HepG2 (cell line): ENCODE measurements around the gene FMN2. TPM values are rescaled to one million over a fixed set of nuclear protein-coding genes. Genes with fewer than 3 reads are reported as not detected.

Experiments
- ATAC-seq: fragments of 200-7000 bp; cut with Tn5 transposase; 3 replicates; pipeline ENCODE4 v1.9.1; 2020; ENCODE audit warnings: mild to moderate bottlenecking, moderate library complexity
- BruUV-seq: library from RNA; stranded (reverse); fragments of 400-500 nt; replicated peaks from 2 replicates; lab custom pipeline; 2021; lab: Mats Ljungman, UMichigan
- CTCF ChIA-PET: fragments of 300-600 bp; formaldehyde crosslinking; extraction: SDS; loops from one replicate; lab custom pipeline; 2021; ENCODE audit warnings: low total read pairs, inconsistent platforms, low intra/inter-chr PET ratio; lab: Yijun Ruan, JAX
- POLR2A ChIA-PET: fragments of 350-600 bp; sonication (Branson Sonifier 250); formaldehyde crosslinking; loops from one replicate; lab custom pipeline; 2020; ENCODE audit warnings: antibody characterized with exemption, inconsistent platforms; lab: Yijun Ruan, JAX
- DNase-seq: peaks from one replicate; pipeline ENCODE4 v3.0.0-alpha.2; 2015; ENCODE audit warnings: low spot score
- FAIRE-seq: peaks from 3 replicates; lab custom pipeline; 2011; peaks lifted over from hg19 to GRCh38; lab: Jason Lieb, UNC
- H2AFZ ChIP-seq: one replicate; pipeline ENCODE4 v1.6.1; 2011; ENCODE audit warnings: low read length, inconsistent platforms
- H3K27ac ChIP-seq: fragments of 300-600 bp; 3 replicates; pipeline ENCODE4 v1.8.0; 2011; ENCODE audit warnings: mixed run types, mild to moderate bottlenecking, mixed read lengths, low read length, inconsistent platforms; ENCODE audit not compliant: insufficient read depth; ENCODE audit errors: extremely low read length
- H3K27me3 ChIP-seq, 2 experiments: fragments of 200-600 bp in 1 of 2; 2 replicates in 1 of 2; 3 replicates in 1 of 2; pipeline versions ENCODE4 v1.6.0 to v1.8.0; 2011; ENCODE audit warnings: low read length in 2 of 2, mild to moderate bottlenecking in 2 of 2, moderate library complexity in 2 of 2, inconsistent platforms in 1 of 2; ENCODE audit not compliant: insufficient read depth in 2 of 2, control insufficient read depth in 1 of 2
- H3K36me3 ChIP-seq, 2 experiments: fragments of 200-600 bp in 1 of 2; replicated peaks in 1 of 2; 2 replicates in 1 of 2; 3 replicates in 1 of 2; pipeline versions ENCODE4 v1.5.1 to v1.8.0; 2011; ENCODE audit warnings: low read length in 2 of 2, inconsistent platforms in 1 of 2; ENCODE audit not compliant: insufficient read depth in 2 of 2, control insufficient read depth in 1 of 2
- H3K4me1 ChIP-seq: 2 replicates; pipeline ENCODE4 v1.5.1; 2012; ENCODE audit warnings: low read length, inconsistent platforms; ENCODE audit not compliant: insufficient read depth
- H3K4me2 ChIP-seq: 2 replicates; pipeline ENCODE4 v1.6.0; 2011; ENCODE audit warnings: low read depth, low read length, inconsistent platforms
- H3K4me3 ChIP-seq, 3 experiments: fragments of 200-600 bp in 1 of 3; sonication (generic), shearing (Covaris generic) in 1 of 3; replicated peaks in 1 of 3; 2 replicates each; pipeline ENCODE4 v1.5.1; 2011 to 2016; ENCODE audit warnings: low read length in 3 of 3, inconsistent platforms in 2 of 3, low read depth in 2 of 3, mild to moderate bottlenecking in 2 of 3, control low read depth in 1 of 3, mixed read lengths in 1 of 3; ENCODE audit not compliant: insufficient read depth in 1 of 3
- H3K79me2 ChIP-seq: one replicate; pipeline ENCODE4 v1.6.1; 2011; ENCODE audit warnings: low read length, inconsistent platforms; ENCODE audit not compliant: insufficient read depth
- H3K9ac ChIP-seq: 2 replicates; pipeline ENCODE4 v1.6.0; 2011; ENCODE audit warnings: mild to moderate bottlenecking, low read depth, low read length, inconsistent platforms; ENCODE audit not compliant: insufficient read depth
- H3K9me3 ChIP-seq: 2 replicates; pipeline ENCODE4 v1.5.1; 2012; ENCODE audit warnings: mild to moderate bottlenecking, low read length
- H4K20me1 ChIP-seq: 2 replicates; pipeline ENCODE4 v1.6.0; 2011; ENCODE audit warnings: inconsistent platforms, mild to moderate bottlenecking, low read length, moderate library complexity; ENCODE audit not compliant: insufficient read depth
- CBX5 ChIP-seq: sonication (generic); formaldehyde crosslinking; IDR thresholded peaks from 2 replicates; pipeline ENCODE4 v1.4.0; 2020; ENCODE audit warnings: missing genetic modification reagents, borderline replicate concordance
- EHMT2 ChIP-seq: fragments of 200-600 bp; sonication (generic); IDR thresholded peaks from 2 replicates; pipeline ENCODE4 v1.7.0; 2017; ENCODE audit warnings: antibody characterized with exemption, low read depth, low read length, borderline replicate concordance
- KAT8 ChIP-seq: IDR thresholded peaks from 2 replicates; pipeline ENCODE4 v1.6.1; 2016; ENCODE audit warnings: missing genetic modification reagents, missing compliant biosample characterization
- NONO ChIP-seq, 2 experiments: fragments of 450-650 bp in 1 of 2; sonication (generic) in 1 of 2; formaldehyde crosslinking in 1 of 2; IDR thresholded peaks in 1 of 2; conservative IDR thresholded peaks in 1 of 2; 2 replicates each; pipeline versions ENCODE4 v1.6.1 to v1.8.0; 2017 to 2022; ENCODE audit warnings: mild to moderate bottlenecking in 1 of 2, missing genetic modification reagents in 1 of 2, moderate library complexity in 1 of 2
- SAFB2 ChIP-seq: sonication (generic); formaldehyde crosslinking; IDR thresholded peaks from 2 replicates; pipeline ENCODE4 v1.5.1; 2020; ENCODE audit warnings: missing genetic modification reagents, low read depth, mild to moderate bottlenecking, borderline replicate concordance
- SAP130 ChIP-seq: IDR thresholded peaks from 2 replicates; pipeline ENCODE4 v1.6.1; 2016; ENCODE audit warnings: low read depth
- ZNF207 ChIP-seq: fragments of 450-650 bp; IDR thresholded peaks from 2 replicates; pipeline ENCODE4 v1.6.1; 2016; ENCODE audit warnings: antibody characterized with exemption, borderline replicate concordance
- ZNF44 ChIP-seq: sonication (generic); formaldehyde crosslinking; IDR thresholded peaks from 2 replicates; pipeline ENCODE4 v1.5.1; 2020; ENCODE audit warnings: mild to moderate bottlenecking, missing genetic modification reagents
- ZNF441 ChIP-seq: sonication (generic); formaldehyde crosslinking; IDR thresholded peaks from 2 replicates; pipeline ENCODE4 v1.7.0; 2021; ENCODE audit warnings: missing genetic modification reagents, borderline replicate concordance
- ZNF484 ChIP-seq: sonication (generic); formaldehyde crosslinking; IDR thresholded peaks from 2 replicates; pipeline ENCODE4 v1.5.1; 2020; ENCODE audit warnings: mild to moderate bottlenecking, low read depth, missing genetic modification reagents, borderline replicate concordance
- WGBS: methylation state at CpG from one replicate; pipeline ENCODE4 v1.1.6; 2017; ENCODE audit warnings: low lambda C conversion rate; 5-methylcytosine and 5-hydroxymethylcytosine counted together
- in situ Hi-C: cut with HindIII; loops from 2 replicates; pipeline ENCODE4 v1.10.0; 2017; ENCODE audit warnings: low pct_unique_long_range_greater_than_20kb; ENCODE audit not compliant: extremely low pct_ligation_motif_present
- intact Hi-C: fragments of 100-400 bp; cut with micrococcal nuclease; formaldehyde crosslinking; loops from one replicate; pipeline ENCODE4 v1.10.0; 2022; ENCODE audit not compliant: unreplicated experiment
- polyA plus RNA-seq, 8 experiments: library from polyadenylated mRNA; depleted of rRNA in 3 of 8; stranded (reverse) in 7 of 8; unstranded in 1 of 8; fragments of >200 nt; fragmentation: Illumina TruSeq in 4 of 8; extraction: Trizol in 4 of 8; gene quantifications; 2 replicates each; pipeline versions ENCODE4 v1.2.1 to v1.2.3, GENCODE V29; 2011 to 2016; ENCODE audit warnings: low read depth in 4 of 8, missing spikeins in 1 of 8, mixed read lengths in 1 of 8; ENCODE audit not compliant: insufficient read depth in 1 of 8
- total RNA-seq, 5 experiments: library from RNA; depleted of rRNA; stranded (reverse); fragments of >200 nt; fragmentation: Illumina TruSeq; extraction: Trizol; gene quantifications; 2 replicates each; pipeline ENCODE4 v1.2.3, GENCODE V29; 2016; ENCODE audit warnings: low read depth in 1 of 5
- TF ChIP-seq, protein P1 (sequence below): sonication (generic); formaldehyde crosslinking; conservative IDR thresholded peaks from 2 replicates; pipeline ENCODE4 v1.4.0; 2020; ENCODE audit warnings: mild to moderate bottlenecking, missing genetic modification reagents, moderate library complexity
- TF ChIP-seq, protein P2 (sequence below): sonication (generic); formaldehyde crosslinking; IDR thresholded peaks from 2 replicates; pipeline ENCODE4 v1.4.0; 2020; ENCODE audit warnings: missing genetic modification reagents, borderline replicate concordance

FMN2 gene
- total and polyA plus RNA-seq, 2 of the 13 experiments (the other 11 are each of a cell fraction or from before 2014, with no cell fraction given) = not detected

DNA sequence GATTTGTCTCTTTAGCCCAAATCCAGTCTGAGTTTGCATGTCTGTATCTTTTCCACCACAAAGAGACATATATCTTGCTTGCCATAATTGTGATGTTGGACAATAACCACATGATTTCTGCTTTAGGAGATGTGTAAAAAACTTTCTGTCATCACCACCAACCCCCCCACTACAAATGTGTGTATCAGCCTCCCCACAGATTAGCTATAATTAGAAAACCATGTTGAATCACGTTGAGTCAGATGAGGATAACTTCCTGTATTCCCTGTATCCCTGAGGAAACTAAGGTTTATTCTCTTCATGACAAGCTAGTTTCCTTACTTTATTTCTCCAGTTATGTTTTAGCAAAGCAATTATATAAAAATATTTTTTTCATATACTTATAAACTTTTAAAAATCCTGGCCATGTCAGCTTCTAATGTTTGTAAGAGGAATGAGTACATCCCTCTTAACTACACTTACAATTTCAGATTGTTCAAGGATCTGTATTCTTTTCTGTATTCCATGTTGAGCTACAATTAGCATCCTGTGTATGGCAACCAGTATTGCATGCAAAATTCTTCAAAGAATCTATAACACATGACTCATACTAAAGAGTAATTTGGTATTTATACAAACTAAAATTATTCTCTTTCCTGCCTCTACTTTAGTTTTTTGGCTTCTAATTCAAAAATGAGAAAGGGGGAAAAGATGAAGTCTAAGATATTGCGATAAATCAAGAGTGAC lies 143.0 kb downstream of the FMN2 start:
- in situ Hi-C loops = no loop called here

More for the DNA sequence above, 143.0 kb downstream of the FMN2 start:
- 1% methylated on average over 2 of the region's 2 CpGs for WGBS
- Histone ChIP-seq H3K4me3 (no peak overlapping the region), H2AFZ (no peak overlapping the region), H3K27ac (no peak overlapping the region), H3K79me2 (no peaks in the 10 kb centered on the region), H3K4me1 (no peaks in the 10 kb centered on the region), H3K36me3 (no peaks in the 10 kb centered on the region), H4K20me1 (no peaks in the 10 kb centered on the region), H3K4me2 (no peak overlapping the region), H3K9me3 (no peaks in the 10 kb centered on the region), H3K27me3 (no peaks in the 10 kb centered on the region; a peak in 1 of 5 replicates), H3K9ac (no peak overlapping the region)
- POLR2A ChIA-PET = no interaction called here
- TF ChIP-seq CBX5 (CRISPR knock-in tag) (no peak), ZNF44 (no peak), ZNF441 (CRISPR knock-in tag) (no peak), ZNF207 (no peak), KAT8 (CRISPR knock-in tag) (no peak), NONO (IDR thresholded peaks at IDR 0.05) (no peak), NONO (CRISPR knock-in tag; conservative IDR thresholded peaks at IDR 0.05) (no peak), SAP130 (CRISPR knock-in tag) (no peak), ZNF484 (CRISPR knock-in tag) (no peak), SAFB2 (CRISPR knock-in tag) (no peak), EHMT2 (no peak)
- TF ChIP-seq, protein P1, sequence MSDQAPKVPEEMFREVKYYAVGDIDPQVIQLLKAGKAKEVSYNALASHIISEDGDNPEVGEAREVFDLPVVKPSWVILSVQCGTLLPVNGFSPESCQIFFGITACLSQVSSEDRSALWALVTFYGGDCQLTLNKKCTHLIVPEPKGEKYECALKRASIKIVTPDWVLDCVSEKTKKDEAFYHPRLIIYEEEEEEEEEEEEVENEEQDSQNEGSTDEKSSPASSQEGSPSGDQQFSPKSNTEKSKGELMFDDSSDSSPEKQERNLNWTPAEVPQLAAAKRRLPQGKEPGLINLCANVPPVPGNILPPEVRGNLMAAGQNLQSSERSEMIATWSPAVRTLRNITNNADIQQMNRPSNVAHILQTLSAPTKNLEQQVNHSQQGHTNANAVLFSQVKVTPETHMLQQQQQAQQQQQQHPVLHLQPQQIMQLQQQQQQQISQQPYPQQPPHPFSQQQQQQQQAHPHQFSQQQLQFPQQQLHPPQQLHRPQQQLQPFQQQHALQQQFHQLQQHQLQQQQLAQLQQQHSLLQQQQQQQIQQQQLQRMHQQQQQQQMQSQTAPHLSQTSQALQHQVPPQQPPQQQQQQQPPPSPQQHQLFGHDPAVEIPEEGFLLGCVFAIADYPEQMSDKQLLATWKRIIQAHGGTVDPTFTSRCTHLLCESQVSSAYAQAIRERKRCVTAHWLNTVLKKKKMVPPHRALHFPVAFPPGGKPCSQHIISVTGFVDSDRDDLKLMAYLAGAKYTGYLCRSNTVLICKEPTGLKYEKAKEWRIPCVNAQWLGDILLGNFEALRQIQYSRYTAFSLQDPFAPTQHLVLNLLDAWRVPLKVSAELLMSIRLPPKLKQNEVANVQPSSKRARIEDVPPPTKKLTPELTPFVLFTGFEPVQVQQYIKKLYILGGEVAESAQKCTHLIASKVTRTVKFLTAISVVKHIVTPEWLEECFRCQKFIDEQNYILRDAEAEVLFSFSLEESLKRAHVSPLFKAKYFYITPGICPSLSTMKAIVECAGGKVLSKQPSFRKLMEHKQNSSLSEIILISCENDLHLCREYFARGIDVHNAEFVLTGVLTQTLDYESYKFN = no peak
- TF ChIP-seq, protein P2, sequence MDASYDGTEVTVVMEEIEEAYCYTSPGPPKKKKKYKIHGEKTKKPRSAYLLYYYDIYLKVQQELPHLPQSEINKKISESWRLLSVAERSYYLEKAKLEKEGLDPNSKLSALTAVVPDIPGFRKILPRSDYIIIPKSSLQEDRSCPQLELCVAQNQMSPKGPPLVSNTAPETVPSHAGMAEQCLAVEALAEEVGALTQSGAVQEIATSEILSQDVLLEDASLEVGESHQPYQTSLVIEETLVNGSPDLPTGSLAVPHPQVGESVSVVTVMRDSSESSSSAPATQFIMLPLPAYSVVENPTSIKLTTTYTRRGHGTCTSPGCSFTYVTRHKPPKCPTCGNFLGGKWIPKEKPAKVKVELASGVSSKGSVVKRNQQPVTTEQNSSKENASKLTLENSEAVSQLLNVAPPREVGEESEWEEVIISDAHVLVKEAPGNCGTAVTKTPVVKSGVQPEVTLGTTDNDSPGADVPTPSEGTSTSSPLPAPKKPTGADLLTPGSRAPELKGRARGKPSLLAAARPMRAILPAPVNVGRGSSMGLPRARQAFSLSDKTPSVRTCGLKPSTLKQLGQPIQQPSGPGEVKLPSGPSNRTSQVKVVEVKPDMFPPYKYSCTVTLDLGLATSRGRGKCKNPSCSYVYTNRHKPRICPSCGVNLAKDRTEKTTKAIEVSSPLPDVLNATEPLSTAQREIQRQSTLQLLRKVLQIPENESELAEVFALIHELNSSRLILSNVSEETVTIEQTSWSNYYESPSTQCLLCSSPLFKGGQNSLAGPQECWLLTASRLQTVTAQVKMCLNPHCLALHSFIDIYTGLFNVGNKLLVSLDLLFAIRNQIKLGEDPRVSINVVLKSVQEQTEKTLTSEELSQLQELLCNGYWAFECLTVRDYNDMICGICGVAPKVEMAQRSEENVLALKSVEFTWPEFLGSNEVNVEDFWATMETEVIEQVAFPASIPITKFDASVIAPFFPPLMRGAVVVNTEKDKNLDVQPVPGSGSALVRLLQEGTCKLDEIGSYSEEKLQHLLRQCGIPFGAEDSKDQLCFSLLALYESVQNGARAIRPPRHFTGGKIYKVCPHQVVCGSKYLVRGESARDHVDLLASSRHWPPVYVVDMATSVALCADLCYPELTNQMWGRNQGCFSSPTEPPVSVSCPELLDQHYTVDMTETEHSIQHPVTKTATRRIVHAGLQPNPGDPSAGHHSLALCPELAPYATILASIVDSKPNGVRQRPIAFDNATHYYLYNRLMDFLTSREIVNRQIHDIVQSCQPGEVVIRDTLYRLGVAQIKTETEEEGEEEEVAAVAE = no peak
- intact Hi-C loops = no loop called here
- ATAC-seq (no peak), DNase-seq (no peak), FAIRE-seq (no peak)
- CTCF ChIA-PET = no interaction called here
- no TSS peak for BruUV-seq
